ENCODE measurements around the gene EFCAB8. TPM values are rescaled to one million over a fixed set of nuclear protein-coding genes. Genes with fewer than 3 reads are reported as not detected.

Gene EFCAB8
- total RNA-seq, 1 donor from 2014 or later, result 0.41 TPM

- Histone ChIP-seq H3K9ac (ENCODE audit: low read length) (no peak overlapping the region), H3K27ac (ENCODE audit: low read depth, low read length) (no peak overlapping the region), H3K27me3 (ENCODE audit: insufficient read depth, low read length) (no peaks in the 10 kb centered on the region), H2AFZ (ENCODE audit: low read depth, low read length) (no peak overlapping the region), H4K20me1 (ENCODE audit: insufficient read depth, low read length) (no peaks in the 10 kb centered on the region), H3K4me3 (ENCODE audit: insufficient read depth, low read depth, low read length) (no peak overlapping the region), H3K79me2 (ENCODE audit: insufficient read depth, low read length) (no peaks in the 10 kb centered on the region), H3K4me1 (ENCODE audit: insufficient read depth, low read length) (peaks cover 3% of the 10 kb centered on the region), H3K36me3 (ENCODE audit: insufficient read depth, low read length) (no peaks in the 10 kb centered on the region), H3K9me3 (ENCODE audit: insufficient read depth, low read depth, low read length) (no peaks in the 10 kb centered on the region), H3K4me2 (ENCODE audit: low read length) (no peak overlapping the region)
- Mint-ChIP-seq H3K36me3 (ENCODE audit: low read depth, unreplicated experiment) (peaks cover 3% of the 10 kb centered on the region), H3K27me3 (ENCODE audit: low read depth, unreplicated experiment) (peaks cover 18% of the 10 kb centered on the region), H3K9me3 (ENCODE audit: unreplicated experiment) (peaks cover under 1% of the 10 kb centered on the region), H3K27ac (ENCODE audit: unreplicated experiment) (no peak overlapping the region), H3K4me1 (ENCODE audit: low read depth, unreplicated experiment) (no peaks in the 10 kb centered on the region), H3K4me3 (ENCODE audit: unreplicated experiment) (no peak overlapping the region)
- DNase-seq (ENCODE audit: low read depth) (no peak), FAIRE-seq (no peak)
- TF ChIP-seq CTCF (IDR thresholded peaks at IDR 0.05; ENCODE audit: insufficient read depth, low read depth, low read length) (no peak), EZH2 (IDR thresholded peaks at IDR 0.05; ENCODE audit: insufficient read depth, low read length) (no peak)
Observed at GRCh38 chr20:32968478-32969241, 109.9 kb downstream of the EFCAB8 start.

- Histone ChIP-seq H3K36me3 (ENCODE audit: insufficient read depth, low read length) (no peaks in the 10 kb centered on the region), H3K27ac (ENCODE audit: low read depth, low read length) (no peak overlapping the region), H3K79me2 (ENCODE audit: insufficient read depth, low read length) (no peaks in the 10 kb centered on the region), H3K9ac (ENCODE audit: low read length) (no peak overlapping the region), H3K4me2 (ENCODE audit: low read length) (no peak overlapping the region), H4K20me1 (ENCODE audit: insufficient read depth, low read length) (no peaks in the 10 kb centered on the region), H3K4me3 (ENCODE audit: insufficient read depth, low read depth, low read length) (no peak overlapping the region), H3K9me3 (ENCODE audit: insufficient read depth, low read depth, low read length) (no peaks in the 10 kb centered on the region), H3K27me3 (ENCODE audit: insufficient read depth, low read length) (no peaks in the 10 kb centered on the region), H2AFZ (ENCODE audit: low read depth, low read length) (no peak overlapping the region), H3K4me1 (ENCODE audit: insufficient read depth, low read length) (peaks cover 3% of the 10 kb centered on the region)
- Mint-ChIP-seq H3K4me3 (ENCODE audit: unreplicated experiment) (no peak overlapping the region), H3K9me3 (ENCODE audit: unreplicated experiment) (no peaks in the 10 kb centered on the region), H3K36me3 (ENCODE audit: low read depth, unreplicated experiment) (peaks cover 3% of the 10 kb centered on the region), H3K27me3 (ENCODE audit: low read depth, unreplicated experiment) (peaks cover 15% of the 10 kb centered on the region), H3K4me1 (ENCODE audit: low read depth, unreplicated experiment) (peaks cover 1% of the 10 kb centered on the region), H3K27ac (ENCODE audit: unreplicated experiment) (no peak overlapping the region)
- TF ChIP-seq CTCF (IDR thresholded peaks at IDR 0.05; ENCODE audit: insufficient read depth, low read depth, low read length) (no peak), EZH2 (IDR thresholded peaks at IDR 0.05; ENCODE audit: insufficient read depth, low read length) (no peak)
- FAIRE-seq (no peak), DNase-seq (ENCODE audit: low read depth) (no peak)
Observed at GRCh38 chr20:32969356-32970114, 110.8 kb downstream of the EFCAB8 start.

Measured in astrocyte (in vitro differentiated cells and primary cell).